Neural crest cell (in vitro differentiated cells): ENCODE data around the gene AZIN2. TPM values are rescaled to one million over a fixed set of nuclear protein-coding genes. Genes with fewer than 3 reads are reported as not detected.
"Not testable (repeated sequence)": the region's sequence is repeated elsewhere in the genome, so short reads cannot be mapped to it uniquely, and the experiment has no call there.

Experiments
- DNase-seq: peaks from one replicate; pipeline ENCODE4 v3.0.0; 2021; ENCODE audit warnings: low read depth, mixed read lengths, low spot score
- H3K27ac Mint-ChIP-seq: one replicate; pipeline ENCODE4 v1.8.0; 2021; ENCODE audit warnings: mild to moderate bottlenecking, mixed read lengths; ENCODE audit not compliant: unreplicated experiment
- H3K27me3 Mint-ChIP-seq: 2 replicates; pipeline ENCODE4 v1.8.0; 2021; ENCODE audit warnings: low read depth, mild to moderate bottlenecking, mixed read lengths
- H3K36me3 Mint-ChIP-seq: 2 replicates; pipeline ENCODE4 v1.8.0; 2021; ENCODE audit warnings: low read depth, mild to moderate bottlenecking, mixed read lengths
- H3K4me1 Mint-ChIP-seq: 2 replicates; pipeline ENCODE4 v1.8.0; 2021; ENCODE audit warnings: mixed read lengths
- H3K4me3 Mint-ChIP-seq: one replicate; pipeline ENCODE4 v1.8.0; 2021; ENCODE audit warnings: mild to moderate bottlenecking, mixed read lengths
- H3K9me3 Mint-ChIP-seq: 2 replicates; pipeline ENCODE4 v1.8.0; 2021; ENCODE audit warnings: mixed read lengths
- CTCF ChIP-seq: fragments of 200-600 bp; sonication (generic); conservative IDR thresholded peaks from 2 replicates; pipeline ENCODE4 v1.5.0; 2021; ENCODE audit warnings: antibody characterized with exemption, mild to moderate bottlenecking
- total RNA-seq: library from RNA; stranded (reverse); gene quantifications from 2 replicates; pipeline ENCODE4 v1.2.1, GENCODE V29; 2021

The AZIN2 gene
- total RNA-seq, 1 donor from 2014 or later = 8.1 TPM

- H3K27ac Mint-ChIP-seq = no peak overlapping the region
Measured at GRCh38 chr1:33061834-33062233, 19.1 kb upstream of the AZIN2 start.

GRCh38 chr1:33064284-33064683 lies 16.7 kb upstream of the AZIN2 start:
- H3K9me3 Mint-ChIP-seq = peaks cover 13% of the 10 kb centered on the region
- not testable (repeated sequence) for H3K27ac Mint-ChIP-seq, DNase-seq, H3K4me1 Mint-ChIP-seq, H3K27me3 Mint-ChIP-seq, H3K36me3 Mint-ChIP-seq, H3K4me3 Mint-ChIP-seq

More at GRCh38 chr1:33061834-33062233, 19.1 kb upstream of the AZIN2 start:
- Mint-ChIP-seq H3K9me3 (peaks cover 16% of the 10 kb centered on the region), H3K27me3 (peaks cover 3% of the 10 kb centered on the region), H3K36me3 (peaks cover 6% of the 10 kb centered on the region), H3K4me1 (no peaks in the 10 kb centered on the region), H3K4me3 (no peak overlapping the region)
- no peak for DNase-seq
- TF ChIP-seq CTCF = no peak

- Mint-ChIP-seq H3K27me3 (peaks cover 6% of the 10 kb centered on the region), H3K27ac (no peak overlapping the region), H3K4me3 (no peak overlapping the region), H3K9me3 (peaks cover 13% of the 10 kb centered on the region), H3K36me3 (peaks cover 8% of the 10 kb centered on the region), H3K4me1 (no peaks in the 10 kb centered on the region)
- no peak for DNase-seq
- TF ChIP-seq CTCF = no peak
Measured at GRCh38 chr1:33065301-33065700, 15.7 kb upstream of the AZIN2 start.

GRCh38 chr1:33066477-33066876 lies 14.5 kb upstream of the AZIN2 start:
- not testable (repeated sequence) for H3K27me3 Mint-ChIP-seq, H3K4me3 Mint-ChIP-seq, H3K27ac Mint-ChIP-seq, DNase-seq, H3K4me1 Mint-ChIP-seq, H3K36me3 Mint-ChIP-seq
- peaks cover 13% of the 10 kb centered on the region for H3K9me3 Mint-ChIP-seq

- not testable (repeated sequence) for H3K4me3 Mint-ChIP-seq, H3K27ac Mint-ChIP-seq, H3K4me1 Mint-ChIP-seq, H3K27me3 Mint-ChIP-seq, H3K36me3 Mint-ChIP-seq, DNase-seq
- H3K9me3 Mint-ChIP-seq = peaks cover 12% of the 10 kb centered on the region
Measured at GRCh38 chr1:33068108-33068507, 12.8 kb upstream of the AZIN2 start.

GRCh38 chr1:33070628-33071027 lies 10.3 kb upstream of the AZIN2 start:
- Mint-ChIP-seq H3K27ac (no peak overlapping the region), H3K27me3 (peaks cover 2% of the 10 kb centered on the region), H3K9me3 (peaks cover 1% of the 10 kb centered on the region), H3K36me3 (peaks cover 2% of the 10 kb centered on the region), H3K4me3 (no peak overlapping the region), H3K4me1 (no peaks in the 10 kb centered on the region)
- TF ChIP-seq CTCF = no peak
- DNase-seq = no peak

GRCh38 chr1:33072707-33073106 lies 8.2 kb upstream of the AZIN2 start:
- no peak for TF ChIP-seq CTCF
- no peaks in the 10 kb centered on the region for H3K9me3 Mint-ChIP-seq
- peaks cover under 1% of the 10 kb centered on the region for H3K4me1 Mint-ChIP-seq
- no peak for DNase-seq
- H3K36me3 Mint-ChIP-seq = no peaks in the 10 kb centered on the region
- no peak overlapping the region for H3K27ac Mint-ChIP-seq
- H3K27me3 Mint-ChIP-seq = peaks cover 2% of the 10 kb centered on the region
- no peak overlapping the region for H3K4me3 Mint-ChIP-seq
